NCI-H2107 treated with DMSO at 0.1 percent for 48 hours (cell line): Measurements from ENCODE around the gene SORBS1.
A peak's percentile ranks its signal among the peaks of the same experiment; 100 is the strongest.

Source experiments
- DNase-seq: peaks from one replicate; lab custom pipeline; 2025; ENCODE audit not compliant: unreplicated experiment; lab: John Stamatoyannopoulos, UW

Gene SORBS1

DNA sequence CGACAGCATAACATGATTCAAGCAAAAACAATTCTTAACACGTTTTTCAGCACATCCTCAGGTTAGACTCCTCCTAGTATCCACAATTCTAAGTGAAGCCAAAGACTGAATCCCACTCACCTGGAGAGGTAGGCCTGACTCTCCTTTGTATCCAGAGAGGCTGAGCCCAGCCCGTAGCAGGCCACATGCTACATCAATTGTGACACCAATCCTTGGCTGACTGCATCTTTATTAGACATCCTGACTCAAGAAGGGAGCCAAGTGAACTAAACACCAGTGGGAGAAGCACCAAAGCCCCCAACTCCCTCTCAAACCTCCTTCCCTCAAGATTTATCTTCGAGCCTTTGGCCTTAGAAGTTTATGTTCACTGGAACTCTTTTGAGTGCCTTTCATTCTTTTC lies 144.9 kb downstream of the SORBS1 start:
- no peak for DNase-seq

DNA sequence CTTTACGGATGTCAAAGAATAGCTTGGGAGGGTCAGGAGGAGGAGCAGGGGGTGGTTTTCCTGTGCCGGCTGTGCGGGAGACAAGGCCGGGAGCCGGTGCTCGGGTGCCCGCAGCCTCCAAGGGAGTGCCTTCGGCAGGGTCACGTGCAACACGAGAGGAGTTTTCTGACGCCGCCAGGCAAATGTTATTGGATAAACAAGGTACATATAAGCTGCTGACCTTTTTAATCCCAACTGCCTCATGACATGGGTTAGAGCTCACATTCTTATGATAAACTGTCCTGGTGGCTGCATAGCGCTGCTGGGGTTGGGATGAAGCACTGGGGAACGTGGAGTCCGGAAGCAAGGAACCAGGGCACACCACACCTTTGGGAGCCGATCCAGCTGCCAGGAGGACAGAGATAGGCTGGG lies 145.5 kb downstream of the SORBS1 start:
- no peak for DNase-seq

DNA sequence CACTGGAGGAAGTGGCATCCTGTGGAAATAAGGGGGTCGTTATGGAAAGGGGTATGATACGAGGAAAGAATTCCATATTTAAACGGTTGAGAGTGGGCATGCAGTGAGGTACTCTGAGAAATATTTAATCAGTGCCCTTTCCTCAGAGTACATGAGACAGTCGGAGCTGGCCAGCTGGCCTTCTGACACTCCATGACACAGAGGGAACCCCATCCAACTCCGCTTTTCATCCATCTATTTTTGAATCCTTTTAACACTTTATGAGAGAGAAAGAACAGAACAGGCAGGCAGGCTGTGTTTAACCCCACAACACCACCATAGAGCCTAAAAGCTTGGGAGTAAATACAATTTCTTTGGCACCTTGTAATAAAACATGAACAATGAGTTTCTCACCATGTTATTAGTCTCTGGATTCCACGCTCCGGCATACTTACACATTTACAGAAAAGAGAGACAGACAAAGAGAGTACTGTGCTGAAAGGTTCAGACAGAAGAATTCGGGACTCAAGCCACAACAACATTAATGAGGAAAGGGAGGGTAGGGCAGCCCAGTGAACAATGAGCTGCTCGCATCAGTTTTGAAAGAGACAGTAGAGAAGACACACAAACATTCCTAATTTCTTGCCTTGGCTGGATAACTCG lies 146.2 kb downstream of the SORBS1 start:
- DNase-seq, result no peak

DNA sequence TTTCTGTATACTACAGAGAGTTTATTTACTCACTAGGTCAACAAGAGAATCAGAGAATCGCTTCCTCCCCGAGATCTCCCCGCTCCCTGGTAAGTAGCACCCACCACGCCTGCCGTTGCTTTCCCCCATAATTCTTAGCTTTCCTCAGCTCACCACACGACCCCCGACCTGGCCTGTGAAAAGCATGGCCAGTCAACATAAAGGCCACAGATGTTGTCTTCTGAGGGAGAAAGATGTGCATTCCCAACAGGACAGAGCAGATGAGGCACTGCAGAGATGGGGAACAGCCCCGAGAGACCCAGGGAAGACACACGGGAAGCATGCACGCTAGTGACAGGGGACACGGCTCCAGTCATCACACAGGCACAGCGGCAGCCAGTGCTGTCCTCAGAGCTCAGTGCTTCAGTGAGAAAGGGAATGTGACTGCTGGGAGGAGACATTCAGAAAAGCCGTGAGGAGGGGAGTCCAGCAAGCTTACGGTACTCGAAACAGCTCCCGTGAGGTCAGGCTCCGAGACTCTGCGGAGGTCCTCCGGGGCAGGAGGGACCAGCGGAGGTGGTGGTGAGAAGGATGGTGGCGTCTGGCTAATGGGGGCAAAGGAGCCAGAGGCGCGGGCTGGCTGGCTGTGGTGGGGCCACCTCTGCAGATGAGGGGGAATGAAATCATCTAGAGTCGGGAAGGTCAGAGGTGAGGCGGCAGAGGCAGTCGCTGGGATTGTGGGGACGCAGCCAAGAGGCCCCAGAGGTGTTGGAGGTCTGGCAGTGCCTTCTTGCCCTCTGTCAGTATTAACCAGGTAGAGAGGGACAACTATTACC lies 146.9 kb downstream of the SORBS1 start:
- DNase-seq, result no peak

DNA sequence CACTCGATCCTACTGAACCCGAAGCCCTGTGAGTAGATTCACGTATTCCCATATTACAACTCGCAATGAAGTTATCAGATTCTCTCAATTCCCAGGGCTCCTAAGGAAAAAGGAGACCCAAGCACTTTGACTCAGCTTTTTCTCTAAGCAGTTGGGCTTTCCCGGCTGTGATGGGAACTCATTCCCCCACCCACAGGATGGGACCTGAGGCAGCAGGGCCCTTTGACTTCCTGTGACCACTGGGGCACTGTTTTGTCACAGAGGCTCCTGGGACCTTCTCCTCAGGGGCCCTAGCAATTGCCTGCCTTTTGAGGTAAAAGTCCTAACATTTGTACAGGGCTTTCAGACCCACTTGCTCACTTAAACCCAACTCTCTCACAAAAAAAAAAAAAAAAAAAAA lies 147.6 kb downstream of the SORBS1 start:
- DNase-seq, result no peak

GRCh38 chr10:95411635-95412034 lies 149.5 kb downstream of the SORBS1 start:
- DNase-seq, result no peak

- no peak for DNase-seq
These were observed 151.9 kb downstream of the SORBS1 start for GRCh38 chr10:95408983-95409873.

DNA sequence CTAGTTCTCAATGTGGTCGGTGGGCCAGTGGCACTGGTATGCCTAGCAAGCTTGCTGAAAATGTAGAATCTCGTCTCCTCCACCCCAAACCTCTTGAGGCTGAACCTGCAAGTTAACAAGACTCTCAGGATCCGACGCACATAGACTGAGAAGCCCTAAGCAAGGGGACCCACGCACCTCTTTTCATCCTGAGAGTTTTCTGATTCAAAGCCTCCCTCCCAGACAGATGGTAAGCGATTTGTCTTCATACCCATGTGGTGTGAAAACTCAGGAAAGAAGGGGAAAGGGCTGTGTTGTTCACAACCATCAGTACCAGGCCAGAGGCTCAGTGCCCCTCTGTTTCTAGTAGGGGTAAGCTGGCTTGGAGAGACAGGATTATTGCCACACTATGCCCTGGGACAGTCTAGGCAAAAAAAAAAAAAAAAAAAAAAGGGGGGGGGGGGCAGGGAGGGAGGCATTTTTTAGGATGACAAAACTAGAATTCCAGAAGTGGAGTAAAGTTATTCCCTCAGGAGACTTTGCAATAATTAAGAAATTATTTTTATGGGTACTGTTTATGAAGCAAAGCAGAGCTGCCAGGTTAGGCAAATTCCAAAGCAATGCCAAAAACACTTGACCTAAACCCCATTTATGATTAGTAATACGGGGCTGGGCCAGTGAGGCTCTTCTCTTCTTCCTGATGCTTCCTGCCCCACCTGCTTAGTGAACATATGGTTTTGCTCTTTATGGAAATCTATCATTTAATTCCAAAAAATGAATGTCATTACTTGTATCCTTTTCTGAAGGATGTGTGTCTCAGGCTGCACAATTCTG lies 152.8 kb downstream of the SORBS1 start:
- no peak for DNase-seq

DNA sequence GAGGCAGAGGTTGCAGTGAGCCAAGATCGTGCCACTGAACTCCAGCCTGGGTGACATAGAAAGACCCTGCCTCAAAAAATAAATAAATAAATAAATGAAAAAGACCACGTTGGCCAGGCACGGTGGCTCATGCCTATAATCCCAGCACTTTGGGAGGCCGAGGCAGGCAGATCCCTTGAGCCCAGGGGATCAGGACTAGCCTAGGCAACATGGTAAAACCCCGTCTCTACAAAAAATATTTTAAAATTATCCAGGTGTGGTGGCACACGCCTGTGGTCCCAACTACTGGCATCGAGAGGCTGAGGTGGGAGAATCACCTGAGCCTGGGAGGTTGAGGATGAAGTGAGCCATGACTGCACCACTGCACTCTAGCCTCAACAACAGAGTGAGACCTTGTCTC lies 153.6 kb downstream of the SORBS1 start:
- DNase-seq, result no peak

DNA sequence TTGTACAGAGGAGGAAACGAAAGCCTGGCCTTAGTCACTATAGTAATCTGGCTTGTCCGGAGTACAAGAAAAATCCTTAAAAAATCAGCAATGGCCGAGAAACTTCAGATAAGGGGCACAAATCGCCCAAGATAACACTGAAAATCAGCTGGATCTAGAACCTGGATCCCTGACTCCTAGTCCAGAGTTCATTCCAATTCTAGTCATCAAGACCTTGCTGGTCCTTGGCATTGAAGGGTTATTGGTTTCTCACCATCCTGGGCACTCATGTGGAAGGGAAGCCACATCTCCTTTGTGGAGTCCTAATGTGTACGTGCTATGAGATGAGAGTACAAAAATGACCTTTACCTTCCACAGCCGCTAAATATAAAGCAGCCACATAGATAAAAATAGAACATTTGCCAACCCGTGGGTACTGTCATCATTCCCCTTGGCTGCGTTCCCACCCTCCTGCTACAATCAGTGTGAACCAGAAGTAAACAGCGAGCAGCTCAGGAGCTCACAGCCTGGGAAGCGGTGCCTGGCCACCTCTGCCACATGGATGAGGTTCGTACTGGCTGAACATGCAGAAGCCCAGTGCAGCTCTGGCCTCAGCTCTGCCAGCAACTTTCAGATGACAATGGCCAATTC lies 154.4 kb downstream of the SORBS1 start:
- peak; percentile 30 for DNase-seq

DNA sequence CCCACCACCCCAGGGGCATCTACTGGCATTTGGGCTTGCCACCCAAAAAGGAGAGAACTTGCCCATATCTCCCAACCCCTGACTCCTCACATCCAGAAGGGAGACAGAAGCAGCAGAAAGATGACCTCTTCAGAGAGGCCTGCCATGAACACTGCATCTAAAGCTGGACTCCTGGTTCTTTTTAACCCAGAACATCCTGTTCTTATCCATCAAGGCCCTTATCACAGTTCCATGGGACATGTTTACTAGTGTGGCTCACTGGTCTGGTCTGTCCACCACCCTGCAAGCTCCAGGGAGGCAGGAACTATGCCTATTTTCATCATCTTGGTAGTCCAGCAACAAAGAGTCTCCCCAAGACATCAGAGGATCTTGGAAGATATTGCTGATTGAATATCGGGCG lies 155.5 kb downstream of the SORBS1 start:
- no peak for DNase-seq

DNA sequence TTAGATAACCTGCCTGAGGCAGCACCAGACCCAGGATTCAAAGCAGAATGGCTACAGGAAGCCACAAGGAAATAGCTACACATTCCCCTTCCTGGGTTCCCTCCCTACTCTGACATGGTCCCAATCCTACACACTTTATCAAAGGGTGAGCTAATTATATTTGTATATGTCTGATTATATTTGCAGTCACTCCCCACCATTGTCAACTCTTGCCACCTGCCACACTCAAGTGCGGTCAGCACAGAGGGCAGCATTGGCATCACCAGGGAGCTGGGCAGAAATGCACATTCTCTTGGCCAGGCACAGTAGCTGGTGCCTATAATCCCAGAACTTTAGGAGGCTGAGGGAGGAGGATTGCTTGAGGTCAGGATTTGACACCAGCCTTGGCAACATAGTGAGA lies 156.3 kb downstream of the SORBS1 start:
- DNase-seq, result no peak

GRCh38 chr10:95404462-95404858 lies 156.7 kb downstream of the SORBS1 start:
- DNase-seq, result no peak

GRCh38 chr10:95403700-95404461 lies 157.3 kb downstream of the SORBS1 start:
- no peak for DNase-seq

GRCh38 chr10:95401704-95402469 lies 159.3 kb downstream of the SORBS1 start:
- peak; percentile 3 for DNase-seq

DNA sequence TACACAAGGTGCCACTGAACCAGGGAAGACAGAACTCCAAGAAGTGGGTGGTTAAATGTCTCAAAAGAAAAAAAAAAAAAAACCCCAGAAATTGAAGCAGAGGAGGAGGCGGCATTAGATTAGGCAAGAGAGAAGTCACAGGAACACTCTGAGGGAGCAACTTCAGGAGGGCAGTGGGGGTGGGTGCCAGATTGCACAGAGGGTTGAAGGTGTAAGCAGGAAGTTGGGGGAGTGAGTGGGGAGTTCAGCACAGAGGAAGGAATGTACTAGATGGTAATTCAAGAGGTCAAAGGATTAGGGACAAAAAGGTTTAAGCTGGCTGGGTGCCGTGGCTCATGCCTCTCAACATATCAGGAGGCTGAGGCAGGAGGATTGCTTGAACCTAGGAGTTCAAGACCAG lies 160.4 kb downstream of the SORBS1 start:
- no peak for DNase-seq

DNA sequence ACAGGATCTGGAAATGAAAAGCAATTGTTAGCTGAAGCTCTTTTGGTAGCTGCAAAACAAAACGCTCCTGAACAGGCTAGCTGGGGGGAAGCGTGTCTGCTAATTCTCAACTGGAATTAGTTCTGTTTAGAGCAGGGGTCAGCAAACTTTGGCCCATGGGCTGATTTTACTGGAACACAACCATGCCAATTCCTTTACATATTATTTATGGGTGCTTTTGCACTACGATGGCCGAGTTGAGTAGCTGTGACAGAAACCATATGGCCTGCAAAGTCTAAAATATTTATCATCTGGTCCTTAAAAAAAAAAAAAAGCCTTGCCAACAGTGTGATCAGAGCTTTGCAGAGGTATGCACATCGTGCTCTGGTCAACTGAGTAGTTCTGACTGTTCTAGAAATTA lies 162.0 kb downstream of the SORBS1 start:
- no peak for DNase-seq

GRCh38 chr10:95397747-95398146 lies 163.4 kb downstream of the SORBS1 start:
- no peak for DNase-seq

GRCh38 chr10:95395947-95396449 lies 165.2 kb downstream of the SORBS1 start:
- no peak for DNase-seq
